Measurements from ENCODE around the gene TMEM179.

DNA sequence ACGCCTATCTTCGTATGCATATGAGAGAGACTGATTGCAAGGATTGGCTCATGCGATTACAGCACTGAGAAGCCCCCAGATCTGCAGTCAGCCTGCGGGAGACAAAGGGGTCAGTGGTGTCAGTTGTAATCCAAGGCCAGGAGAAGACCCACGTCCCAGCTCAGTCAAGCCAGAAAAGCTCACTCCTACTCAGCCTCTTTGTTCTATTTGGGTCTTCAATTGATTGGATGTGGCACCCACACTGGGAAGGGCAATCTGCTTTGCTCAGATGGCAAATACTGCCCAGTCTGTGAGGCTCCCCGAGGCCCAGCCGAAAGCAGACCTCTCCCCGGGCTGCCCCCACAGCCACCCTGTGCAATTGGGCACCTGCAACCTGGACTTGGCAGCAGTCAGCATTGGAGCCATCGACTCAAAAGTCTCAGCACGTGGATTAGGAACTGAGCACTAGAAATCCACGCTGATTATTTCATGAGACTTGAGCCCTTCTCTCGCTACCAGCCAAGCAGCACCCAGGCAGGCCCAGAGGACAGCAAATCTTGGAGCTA lies 39.6 kb upstream of the TMEM179 start:
- TF ChIP-seq ARNTL (CRISPR knock-in tag; IDR thresholded peaks at IDR 0.05; ENCODE audit: borderline replicate concordance, low read depth) (no peak), ZFP30 (CRISPR knock-in tag; IDR thresholded peaks at IDR 0.05) (no peak), ZNF70 (CRISPR knock-in tag; IDR thresholded peaks at IDR 0.05) (no peak), SNAI2 (CRISPR knock-in tag; IDR thresholded peaks at IDR 0.05) (no peak), PPARA (CRISPR knock-in tag; IDR thresholded peaks at IDR 0.05; ENCODE audit: borderline replicate concordance) (no peak), GLIS3 (CRISPR knock-in tag; IDR thresholded peaks at IDR 0.05) (no peak), TOX (CRISPR knock-in tag; IDR thresholded peaks at IDR 0.05; ENCODE audit: borderline replicate concordance) (no peak)
- TF ChIP-seq, protein P1, sequence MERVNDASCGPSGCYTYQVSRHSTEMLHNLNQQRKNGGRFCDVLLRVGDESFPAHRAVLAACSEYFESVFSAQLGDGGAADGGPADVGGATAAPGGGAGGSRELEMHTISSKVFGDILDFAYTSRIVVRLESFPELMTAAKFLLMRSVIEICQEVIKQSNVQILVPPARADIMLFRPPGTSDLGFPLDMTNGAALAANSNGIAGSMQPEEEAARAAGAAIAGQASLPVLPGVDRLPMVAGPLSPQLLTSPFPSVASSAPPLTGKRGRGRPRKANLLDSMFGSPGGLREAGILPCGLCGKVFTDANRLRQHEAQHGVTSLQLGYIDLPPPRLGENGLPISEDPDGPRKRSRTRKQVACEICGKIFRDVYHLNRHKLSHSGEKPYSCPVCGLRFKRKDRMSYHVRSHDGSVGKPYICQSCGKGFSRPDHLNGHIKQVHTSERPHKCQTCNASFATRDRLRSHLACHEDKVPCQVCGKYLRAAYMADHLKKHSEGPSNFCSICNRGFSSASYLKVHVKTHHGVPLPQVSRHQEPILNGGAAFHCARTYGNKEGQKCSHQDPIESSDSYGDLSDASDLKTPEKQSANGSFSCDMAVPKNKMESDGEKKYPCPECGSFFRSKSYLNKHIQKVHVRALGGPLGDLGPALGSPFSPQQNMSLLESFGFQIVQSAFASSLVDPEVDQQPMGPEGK (CRISPR knock-in tag; IDR thresholded peaks at IDR 0.05; ENCODE audit: borderline replicate concordance): no peak

Data from SK-N-SH treated with all-trans-retinoic acid at 6 μM for 48 hours (cell line).